GM12891 (cell line): ENCODE results near the gene NUFIP2.

Experiments
- PAX5 ChIP-seq: IDR thresholded peaks from 2 replicates; pipeline ENCODE4 v1.6.1; 2011; ENCODE audit warnings: low read length, moderate library complexity, mild to moderate bottlenecking; ENCODE audit not compliant: insufficient read depth, severe bottlenecking
- POLR2A ChIP-seq: IDR thresholded peaks from 2 replicates; pipeline ENCODE4 v1.6.1; 2011; ENCODE audit warnings: low read depth, low read length, control low read depth
- POLR2AphosphoS5 ChIP-seq: IDR thresholded peaks from 2 replicates; pipeline ENCODE4 v1.6.1; 2011; ENCODE audit warnings: low read depth, low read length, control low read depth

DNA sequence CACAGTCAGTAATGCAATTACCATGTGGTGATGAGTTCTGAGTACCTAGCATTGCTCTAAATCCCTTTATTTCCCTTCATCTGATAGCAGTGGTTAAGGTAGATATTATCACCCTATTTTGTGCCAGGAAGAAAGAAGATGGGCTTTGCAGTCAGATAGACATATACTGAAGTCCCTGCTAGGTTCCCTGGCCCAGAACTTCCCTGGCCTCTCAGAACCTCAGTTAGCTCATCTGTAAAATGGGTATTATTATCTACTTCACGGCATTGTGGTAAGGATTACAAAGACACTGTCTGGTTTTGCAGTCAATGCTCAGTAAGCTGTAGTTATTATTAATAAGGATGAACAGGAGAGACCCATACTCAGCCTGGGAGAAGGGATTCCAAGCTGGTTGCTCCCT lies 51.9 kb downstream of the NUFIP2 start:
- TF ChIP-seq POLR2AphosphoS5: no peak
- no peak for TF ChIP-seq PAX5
- TF ChIP-seq POLR2A: no peak
